Suprapubic skin (tissue), 4 donors: ENCODE data around the gene ARHGAP6.

Experiments used
- CTCF ChIP-seq, 2 donors: fragments of 200-600 bp in 1 of 2; fragments of 450-650 bp in 1 of 2; sonication (generic) in 1 of 2; IDR thresholded peaks; one replicate each; pipeline ENCODE4 v1.5.1; 2016 to 2019; ENCODE audit warnings: antibody characterized with exemption in 2 of 2, mild to moderate bottlenecking in 1 of 2, moderate library complexity in 1 of 2
- EP300 ChIP-seq: sonication (generic); formaldehyde crosslinking; IDR thresholded peaks from one replicate; pipeline ENCODE4 v1.6.1; 2017; ENCODE audit warnings: antibody characterized with exemption
- POLR2A ChIP-seq, 2 donors: fragments of 450-650 bp; IDR thresholded peaks; one replicate each; pipeline ENCODE4 v1.6.1; 2017; ENCODE audit warnings: antibody characterized with exemption in 2 of 2, mild to moderate bottlenecking in 2 of 2, moderate library complexity in 2 of 2
- POLR2AphosphoS5 ChIP-seq, 3 donors: sonication (generic); formaldehyde crosslinking; IDR thresholded peaks; one replicate each; pipeline ENCODE4 v1.6.1; 2017; ENCODE audit warnings: antibody characterized with exemption in 3 of 3

GRCh38 chrX:11702965-11703631 lies 37.4 kb upstream of the ARHGAP6 start:
- TF ChIP-seq CTCF (IDR thresholded peaks at IDR 0.05) (no peak), POLR2A (IDR thresholded peaks at IDR 0.05) (no peak), EP300 (no peak), POLR2AphosphoS5 (IDR thresholded peaks at IDR 0.05) (no peak)
